ENCODE measurements around the gene AOC1.
"Not testable (repeated sequence)": the region's sequence is repeated elsewhere in the genome, so short reads cannot be mapped to it uniquely, and the experiment has no call there.

The AOC1 gene

GRCh38 chr7:150852371-150852905 is at the start of gene AOC1:
Gene AOC1 (plus strand): TSS chr7:150852517. CDS start chr7:150856471, 3,954 bp downstream.
- no peak for DNase-seq (ENCODE audit: low read depth in 2 of 2, low spot score in 1 of 2)

GRCh38 chr7:150803161-150803860 is 49.0 kb upstream of the AOC1 start:
- no peak for DNase-seq (ENCODE audit: low read depth in 2 of 2, low spot score in 1 of 2)

- no peak for DNase-seq (ENCODE audit: low read depth in 2 of 2, low spot score in 1 of 2)
Measured at GRCh38 chr7:150804802-150805201, 47.5 kb upstream of the AOC1 start.

GRCh38 chr7:150805864-150806263 is 46.5 kb upstream of the AOC1 start:
- no peak for DNase-seq (ENCODE audit: low read depth in 2 of 2, low spot score in 1 of 2)

GRCh38 chr7:150806454-150806853 is 45.9 kb upstream of the AOC1 start:
- DNase-seq (ENCODE audit: low read depth in 2 of 2, low spot score in 1 of 2), result no peak

GRCh38 chr7:150806863-150807262 is 45.5 kb upstream of the AOC1 start:
- DNase-seq (ENCODE audit: low read depth in 2 of 2, low spot score in 1 of 2), result no peak

- DNase-seq (ENCODE audit: low read depth in 2 of 2, low spot score in 1 of 2), result not testable (repeated sequence)
Measured at GRCh38 chr7:150807616-150808438, 44.5 kb upstream of the AOC1 start.

- no peak for DNase-seq (ENCODE audit: low read depth in 2 of 2, low spot score in 1 of 2)
Measured at GRCh38 chr7:150814328-150815001, 37.9 kb upstream of the AOC1 start.

GRCh38 chr7:150818971-150819370 is 33.3 kb upstream of the AOC1 start:
- DNase-seq (ENCODE audit: low read depth in 2 of 2, low spot score in 1 of 2), result no peak

- DNase-seq (ENCODE audit: low read depth in 2 of 2, low spot score in 1 of 2), result no peak
Measured at GRCh38 chr7:150820148-150820547, 32.2 kb upstream of the AOC1 start.

- no peak for DNase-seq (ENCODE audit: low read depth in 2 of 2, low spot score in 1 of 2)
Measured at GRCh38 chr7:150820578-150821198, 31.6 kb upstream of the AOC1 start.

GRCh38 chr7:150823043-150823442 is 29.3 kb upstream of the AOC1 start:
- DNase-seq (ENCODE audit: low read depth in 2 of 2, low spot score in 1 of 2), result no peak

- no peak for DNase-seq (ENCODE audit: low read depth in 2 of 2, low spot score in 1 of 2)
Measured at GRCh38 chr7:150823484-150824126, 28.7 kb upstream of the AOC1 start.

- DNase-seq (ENCODE audit: low read depth in 2 of 2, low spot score in 1 of 2), result no peak
Measured at GRCh38 chr7:150824379-150825177, 27.7 kb upstream of the AOC1 start.

GRCh38 chr7:150826061-150826849 is 26.1 kb upstream of the AOC1 start:
- no peak for DNase-seq (ENCODE audit: low read depth in 2 of 2, low spot score in 1 of 2)

GRCh38 chr7:150828384-150828783 is 23.9 kb upstream of the AOC1 start:
- DNase-seq (ENCODE audit: low read depth in 2 of 2, low spot score in 1 of 2), result no peak

GRCh38 chr7:150829426-150829825 is 22.9 kb upstream of the AOC1 start:
- no peak for DNase-seq (ENCODE audit: low read depth in 2 of 2, low spot score in 1 of 2)

- no peak for DNase-seq (ENCODE audit: low read depth in 2 of 2, low spot score in 1 of 2)
Measured at GRCh38 chr7:150830937-150831336, 21.4 kb upstream of the AOC1 start.

GRCh38 chr7:150831851-150832250 is 20.5 kb upstream of the AOC1 start:
- DNase-seq (ENCODE audit: low read depth in 2 of 2, low spot score in 1 of 2), result no peak

All from stimulated activated CD8-positive, alpha-beta memory T cell treated with anti-CD3 and anti-CD28 coated beads, Interleukin-4, amount 100 ng/mL, for 1 hour (primary cell).